GM19240 (cell line): ENCODE data around the gene RBM42.
"Not testable (repeated sequence)": the region's sequence is repeated elsewhere in the genome, so short reads cannot be mapped to it uniquely, and the experiment has no call there.

Experiments used
- DNase-seq: peaks from one replicate; pipeline ENCODE4 v3.0.0; 2011; ENCODE audit warnings: low spot score; ENCODE audit not compliant: insufficient read length

Gene RBM42

GRCh38 chr19:35648017-35648961 is 19.5 kb downstream of the RBM42 start, which contains the start of gene COX6B1:
Gene COX6B1, plus strand, starts transcription at chr19:35648323. Its CDS starts 2,921 bp downstream, at chr19:35651244.
- peak; percentile 97 for DNase-seq

- no peak for DNase-seq
Observed at GRCh38 chr19:35650581-35650980, 21.7 kb downstream of the RBM42 start.

GRCh38 chr19:35654828-35655227 is 26.0 kb downstream of the RBM42 start:
- DNase-seq = not testable (repeated sequence)

- no peak for DNase-seq
Observed at GRCh38 chr19:35655600-35655999, 26.8 kb downstream of the RBM42 start.

GRCh38 chr19:35656700-35657099 is 27.9 kb downstream of the RBM42 start:
- DNase-seq = no peak

- DNase-seq = no peak
Observed at GRCh38 chr19:35657904-35658700, 29.3 kb downstream of the RBM42 start.

GRCh38 chr19:35661995-35662340 is 33.1 kb downstream of the RBM42 start:
- no peak for DNase-seq

- no peak for DNase-seq
Observed at GRCh38 chr19:35663981-35664380, 35.1 kb downstream of the RBM42 start.

GRCh38 chr19:35665157-35665556 is 36.3 kb downstream of the RBM42 start:
- DNase-seq = no peak

- no peak for DNase-seq
Observed at GRCh38 chr19:35665604-35666003, 36.8 kb downstream of the RBM42 start.

GRCh38 chr19:35666251-35666913 is 37.5 kb downstream of the RBM42 start, which contains the start of gene UPK1A:
Gene UPK1A, plus strand, starts transcription at chr19:35666517. Its CDS starts 296 bp downstream, at chr19:35666813.
- DNase-seq = no peak

GRCh38 chr19:35669566-35669965 is 40.7 kb downstream of the RBM42 start:
- no peak for DNase-seq

GRCh38 chr19:35669974-35670373 is 41.1 kb downstream of the RBM42 start:
- DNase-seq = no peak

GRCh38 chr19:35670686-35671085 is 41.9 kb downstream of the RBM42 start:
- no peak for DNase-seq

GRCh38 chr19:35671818-35672217 is 43.0 kb downstream of the RBM42 start:
- DNase-seq = no peak

GRCh38 chr19:35673121-35673804 is 44.4 kb downstream of the RBM42 start:
- no peak for DNase-seq

- DNase-seq = no peak
Observed at GRCh38 chr19:35675589-35676140, 46.8 kb downstream of the RBM42 start.
